Colonic mucosa (tissue), 4 donors: Measurements from ENCODE around the gene PLBD1. TPM values are rescaled to one million over a fixed set of nuclear protein-coding genes. Genes with fewer than 3 reads are reported as not detected.
A peak's percentile ranks its signal among the peaks of the same experiment; 100 is the strongest.

ENCODE experiments used
- DNase-seq: peaks from one replicate; pipeline ENCODE4 v3.0.0-alpha.2; 2020
- H3K27ac ChIP-seq: fragments of 200-600 bp; one replicate; pipeline ENCODE4 v1.8.0; 2021
- H3K27me3 ChIP-seq: fragments of 200-600 bp; one replicate; pipeline ENCODE4 v1.8.0; 2021
- H3K36me3 ChIP-seq: fragments of 200-600 bp; one replicate; pipeline ENCODE4 v1.8.0; 2021
- H3K4me1 ChIP-seq: fragments of 200-600 bp; one replicate; pipeline ENCODE4 v1.8.0; 2021; ENCODE audit warnings: mild to moderate bottlenecking
- H3K4me3 ChIP-seq: fragments of 200-600 bp; one replicate; pipeline ENCODE4 v1.8.0; 2021
- H3K9ac ChIP-seq, 2 donors: one replicate each; pipeline ENCODE4 v1.7.0; 2013; ENCODE audit warnings: control low read depth in 2 of 2, low read depth in 2 of 2, low read length in 2 of 2
- H3K9me3 ChIP-seq: fragments of 200-600 bp; one replicate; pipeline ENCODE4 v1.8.0; 2021
- CTCF ChIP-seq: fragments of 200-600 bp; IDR thresholded peaks from one replicate; pipeline ENCODE4 v1.8.0; 2022; ENCODE audit warnings: antibody characterized with exemption, mild to moderate bottlenecking
- intact Hi-C: fragments of 100-400 bp; cut with DNase I; formaldehyde crosslinking; loops from one replicate; pipeline ENCODE4 v1.14.1; 2022
- total RNA-seq, 2 donors: library from RNA; stranded (reverse); fragmentation: NEBNext Ultra II Directional in 1 of 2; extraction: Animal tissue kit (Norgen Biotek cat#: 25700) in 1 of 2; gene quantifications; one replicate each; pipeline ENCODE4 v1.2.1, GENCODE V29; 2021
- donor health status: healthy.
- donor health status: DM: no; HTN: no; CAD: no.
- donor health status: DM: no; HTN: no; CAD: no.

PLBD1 gene
- total RNA-seq, 2 donors from 2014 or later = 85.0 to 91.7 TPM

GRCh38 chr12:14545144-14546124 is 22.2 kb downstream of the PLBD1 start:
- no peak overlapping the region for H3K4me3 ChIP-seq
- peaks cover 8% of the 10 kb centered on the region for H3K4me1 ChIP-seq
- H3K9me3 ChIP-seq = no peaks in the 10 kb centered on the region
- H3K9ac ChIP-seq = no peak overlapping the region
- DNase-seq = peak; percentile 56
- H3K27me3 ChIP-seq = no peaks in the 10 kb centered on the region
- no peaks in the 10 kb centered on the region for H3K36me3 ChIP-seq
- no peak for TF ChIP-seq CTCF
- H3K27ac ChIP-seq = peak overlapping the region; percentile 59
- intact Hi-C loops = no loop called here

- Histone ChIP-seq H3K36me3 (no peaks in the 10 kb centered on the region), H3K4me1 (peaks cover 11% of the 10 kb centered on the region), H3K9ac (no peak overlapping the region), H3K9me3 (no peaks in the 10 kb centered on the region), H3K27ac (peak overlapping the region; percentile 34), H3K27me3 (no peaks in the 10 kb centered on the region), H3K4me3 (no peak overlapping the region)
- no peak for TF ChIP-seq CTCF
- DNase-seq = no peak
- intact Hi-C loops = no loop called here
Observed at GRCh38 chr12:14540801-14541462, 26.8 kb downstream of the PLBD1 start.

- no peak for TF ChIP-seq CTCF
- Histone ChIP-seq H3K27ac (peak overlapping the region; percentile 37), H3K36me3 (no peaks in the 10 kb centered on the region)
Observed at GRCh38 chr12:14537088-14537487, 30.6 kb downstream of the PLBD1 start.

GRCh38 chr12:14532152-14532551 is 35.5 kb downstream of the PLBD1 start:
- Histone ChIP-seq H3K27ac (no peak overlapping the region), H3K27me3 (no peaks in the 10 kb centered on the region), H3K4me3 (no peak overlapping the region), H3K9me3 (no peaks in the 10 kb centered on the region), H3K9ac (no peak overlapping the region), H3K36me3 (no peaks in the 10 kb centered on the region), H3K4me1 (no peaks in the 10 kb centered on the region)
- no peak for TF ChIP-seq CTCF
- intact Hi-C loops = no loop called here
- no peak for DNase-seq

More at GRCh38 chr12:14537088-14537487, 30.6 kb downstream of the PLBD1 start:
- no peak overlapping the region for H3K4me3 ChIP-seq
- no peaks in the 10 kb centered on the region for H3K9me3 ChIP-seq
- no peak overlapping the region for H3K9ac ChIP-seq
- DNase-seq = no peak
- H3K27me3 ChIP-seq = no peaks in the 10 kb centered on the region
- intact Hi-C loops = no loop called here
- peaks cover 11% of the 10 kb centered on the region for H3K4me1 ChIP-seq

GRCh38 chr12:14525964-14526363 is 41.7 kb downstream of the PLBD1 start:
- Histone ChIP-seq H3K27ac (no peak overlapping the region), H3K36me3 (no peaks in the 10 kb centered on the region), H3K9me3 (no peaks in the 10 kb centered on the region), H3K27me3 (no peaks in the 10 kb centered on the region), H3K4me3 (no peak overlapping the region), H3K4me1 (no peaks in the 10 kb centered on the region), H3K9ac (no peak overlapping the region)
- DNase-seq = no peak
- intact Hi-C loops = no loop called here
- TF ChIP-seq CTCF = no peak
